Uterus (tissue), 4 donors: ENCODE results near the gene AGPAT3. TPM values are rescaled to one million over a fixed set of nuclear protein-coding genes. Genes with fewer than 3 reads are reported as not detected.

Experiments used
- DNase-seq, 2 donors: peaks; one replicate each; pipeline ENCODE4 v3.0.0-alpha.2; 2019 to 2020
- H3K27ac ChIP-seq, 2 donors: fragments of 200-600 bp; sonication (generic); 1 replicate in 1 of 2; 2 replicates in 1 of 2; pipeline ENCODE4 v1.5.1; 2016 to 2018
- H3K27me3 ChIP-seq, 2 donors: fragments of 200-600 bp; sonication (generic); one replicate each; pipeline ENCODE4 v1.5.1; 2018 to 2019; ENCODE audit warnings: control low read depth in 1 of 2
- H3K36me3 ChIP-seq, 2 donors: fragments of 200-600 bp; sonication (generic); one replicate each; pipeline ENCODE4 v1.5.1; 2019; ENCODE audit warnings: control low read depth in 1 of 2
- H3K4me1 ChIP-seq, 2 donors: fragments of 200-600 bp; sonication (generic); one replicate each; pipeline ENCODE4 v1.5.1; 2018 to 2019; ENCODE audit warnings: control low read depth in 1 of 2
- H3K4me3 ChIP-seq, 2 donors: fragments of 200-600 bp; sonication (generic); 1 replicate in 1 of 2; 2 replicates in 1 of 2; pipeline ENCODE4 v1.5.1; 2018 to 2019; ENCODE audit warnings: mild to moderate bottlenecking in 1 of 2
- H3K9me3 ChIP-seq, 2 donors: fragments of 200-600 bp; sonication (generic); one replicate each; pipeline ENCODE4 v1.5.1; 2019; ENCODE audit warnings: control low read depth in 1 of 2
- CTCF ChIP-seq, 4 experiments: fragments of 200-600 bp in 2 of 4; fragments of 450-650 bp in 2 of 4; sonication (generic) in 2 of 4; IDR thresholded peaks; one replicate each; pipeline ENCODE4 v1.5.1; 2016 to 2019; ENCODE audit warnings: antibody characterized with exemption in 4 of 4, mild to moderate bottlenecking in 2 of 4, moderate library complexity in 1 of 4
- POLR2A ChIP-seq, 2 donors: fragments of 450-650 bp; IDR thresholded peaks; one replicate each; pipeline ENCODE4 v1.6.1; 2016; ENCODE audit warnings: antibody characterized with exemption in 2 of 2, mild to moderate bottlenecking in 1 of 2, moderate library complexity in 1 of 2
- intact Hi-C: fragments of 100-400 bp; cut with DNase I; formaldehyde crosslinking; loops from one replicate; pipeline ENCODE4 v1.15.1; 2023; ENCODE audit warnings: low total_unique reads
- total RNA-seq, 4 donors: library from RNA; depleted of rRNA in 3 of 4; stranded (reverse); fragments of >200 nt in 3 of 4; gene quantifications; one replicate each; pipeline versions ENCODE4 v1.1.0 to v1.2.4, GENCODE V29; 2014 to 2023
- donor health status: DM: yes; HTN: yes; CAD: no.

The AGPAT3 gene
- total RNA-seq, 4 donors from 2014 or later: 6.8 to 43.4 (median 28.4) TPM

DNA sequence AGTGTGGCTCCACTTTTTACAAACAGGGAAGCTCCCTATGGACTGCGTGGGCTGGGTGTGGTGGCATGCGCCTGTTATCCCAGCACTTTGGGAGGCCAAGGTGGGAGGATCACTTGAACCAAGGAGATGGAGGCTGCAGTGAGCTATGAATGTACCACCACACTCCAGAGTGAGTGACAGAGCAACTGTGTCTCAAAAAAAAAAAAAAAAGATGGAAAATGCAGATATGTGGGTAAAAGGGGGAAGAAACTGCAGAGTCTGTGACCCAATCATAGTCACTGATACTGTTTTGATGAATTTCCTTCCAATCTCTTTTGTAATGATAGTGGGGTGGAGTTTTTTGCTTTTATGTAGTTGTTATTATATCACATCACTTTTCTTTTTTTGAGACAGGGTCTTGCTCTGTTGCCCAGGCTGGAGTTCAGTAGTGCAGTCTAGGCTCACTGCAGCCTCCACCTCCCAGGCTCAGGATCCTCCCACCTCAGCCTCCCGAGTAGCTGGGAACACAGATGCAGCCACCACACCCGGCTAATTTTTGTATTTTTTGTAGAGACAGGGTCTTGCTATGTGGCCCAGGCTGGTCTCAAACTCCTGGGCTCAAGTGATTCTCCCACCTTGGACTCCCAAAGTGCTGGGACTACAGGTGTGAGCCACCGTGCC, 138.4 kb downstream of the AGPAT3 start:
- intact Hi-C loops: no loop called here
- Histone ChIP-seq H3K36me3 (no peaks in the 10 kb centered on the region), H3K27ac (no peak overlapping the region), H3K4me3 (no peak overlapping the region), H3K4me1 (no peaks in the 10 kb centered on the region), H3K9me3 (no peaks in the 10 kb centered on the region), H3K27me3 (no peaks in the 10 kb centered on the region)
- DNase-seq: no peak
- TF ChIP-seq POLR2A (IDR thresholded peaks at IDR 0.05): no peak
- no peak for TF ChIP-seq CTCF (IDR thresholded peaks at IDR 0.05)

DNA sequence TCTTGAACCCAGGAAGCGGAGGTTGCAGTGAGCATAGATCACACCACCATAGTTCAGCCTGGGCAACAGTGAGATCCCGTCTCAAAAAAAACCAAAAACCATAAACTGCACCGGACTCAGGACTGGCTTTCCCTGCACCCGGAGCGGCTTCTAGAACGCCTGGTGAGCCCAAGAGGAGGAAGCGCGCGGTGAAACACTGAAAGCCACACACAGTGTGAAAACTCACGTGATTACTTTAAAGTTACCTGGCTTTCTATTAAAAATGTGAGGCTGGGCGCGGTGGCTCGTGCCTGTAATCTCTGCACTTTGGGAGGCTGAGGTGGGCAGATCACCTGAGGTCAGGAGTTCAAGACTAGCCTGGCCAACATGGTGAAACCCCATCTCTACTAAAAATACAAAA, 140.0 kb downstream of the AGPAT3 start:
- Histone ChIP-seq H3K27me3 (no peaks in the 10 kb centered on the region), H3K4me1 (no peaks in the 10 kb centered on the region), H3K4me3 (no peak overlapping the region), H3K36me3 (no peaks in the 10 kb centered on the region), H3K27ac (peak overlapping the region; percentile 17 to 80), H3K9me3 (no peaks in the 10 kb centered on the region)
- intact Hi-C loops: no loop called here
- TF ChIP-seq CTCF (IDR thresholded peaks at IDR 0.05) (no peak), POLR2A (IDR thresholded peaks at IDR 0.05) (no peak)
- no peak for DNase-seq

DNA sequence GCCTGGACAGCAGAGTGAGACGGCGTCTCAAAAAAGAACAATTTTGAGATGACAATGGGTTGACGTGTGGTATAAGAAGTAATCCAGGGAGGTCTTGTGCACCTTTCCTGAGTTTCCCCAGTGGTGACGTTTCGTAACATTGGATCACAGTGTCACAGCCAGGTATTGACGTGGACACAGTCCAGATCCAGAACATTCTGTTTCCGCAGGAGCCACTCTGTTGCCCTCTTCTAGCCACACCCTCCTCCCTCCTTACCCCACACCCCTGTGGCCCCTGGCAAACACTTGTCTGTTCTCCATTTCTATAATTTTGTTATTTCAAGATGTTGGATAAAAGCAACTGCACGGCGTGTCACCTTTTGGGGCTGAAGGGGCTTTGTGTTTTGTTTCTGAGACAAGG, 140.6 kb downstream of the AGPAT3 start:
- H3K9me3 ChIP-seq: no peaks in the 10 kb centered on the region
- TF ChIP-seq CTCF (IDR thresholded peaks at IDR 0.05) (no peak), POLR2A (IDR thresholded peaks at IDR 0.05) (no peak)
- no peaks in the 10 kb centered on the region for H3K27me3 ChIP-seq
- no peak overlapping the region for H3K4me3 ChIP-seq
- H3K36me3 ChIP-seq: no peaks in the 10 kb centered on the region
- H3K27ac ChIP-seq: peak overlapping the region; percentile 80 to 85
- H3K4me1 ChIP-seq: no peaks in the 10 kb centered on the region
- no peak for DNase-seq
- intact Hi-C loops: no loop called here

- H3K27me3 ChIP-seq: no peaks in the 10 kb centered on the region
- H3K27ac ChIP-seq: peak overlapping the region; percentile 80 to 85
- TF ChIP-seq CTCF (IDR thresholded peaks at IDR 0.05): no peak
- no peak for TF ChIP-seq POLR2A (IDR thresholded peaks at IDR 0.05)
- intact Hi-C loops: no loop called here
- no peaks in the 10 kb centered on the region for H3K36me3 ChIP-seq
- DNase-seq: peak; percentile 67 to 69
- no peaks in the 10 kb centered on the region for H3K9me3 ChIP-seq
- H3K4me1 ChIP-seq: no peaks in the 10 kb centered on the region
- H3K4me3 ChIP-seq: no peak overlapping the region
Observed at GRCh38 chr21:44006017-44006619, 141.1 kb downstream of the AGPAT3 start.

GRCh38 chr21:44006656-44007055, 141.6 kb downstream of the AGPAT3 start:
- DNase-seq: peak; percentile 55 to 79
- Histone ChIP-seq H3K4me3 (no peak overlapping the region), H3K36me3 (no peaks in the 10 kb centered on the region), H3K27me3 (no peaks in the 10 kb centered on the region), H3K27ac (peak overlapping the region; percentile 80 to 85), H3K4me1 (no peaks in the 10 kb centered on the region), H3K9me3 (no peaks in the 10 kb centered on the region)
- intact Hi-C loops: no loop called here
- no peak for TF ChIP-seq CTCF (IDR thresholded peaks at IDR 0.05)
- no peak for TF ChIP-seq POLR2A (IDR thresholded peaks at IDR 0.05)
